A549 (cell line): ENCODE data around the gene TBC1D19. TPM values are rescaled to one million over a fixed set of nuclear protein-coding genes. Genes with fewer than 3 reads are reported as not detected.

ENCODE experiments used
- ATAC-seq, 2 experiments: fragments of 200-7000 bp in 1 of 2; fragments of >200 bp in 1 of 2; cut with Nextera tagmentation in 1 of 2; cut with Tn5 transposase in 1 of 2; 3 replicates each; pipeline versions ENCODE4 v1.8.0 to v1.9.1; 2018 to 2020; ENCODE audit warnings: mild to moderate bottlenecking in 1 of 2, moderate library complexity in 1 of 2
- CTCF ChIA-PET: fragments of 300-600 bp; sonication (Branson Sonifier 250); formaldehyde crosslinking; extraction: SDS; loops from one replicate; lab custom pipeline; 2021; ENCODE audit warnings: antibody characterized with exemption, inconsistent platforms; lab: Yijun Ruan, JAX
- POLR2A ChIA-PET: fragments of 350-600 bp; formaldehyde crosslinking; extraction: SDS; loops from one replicate; lab custom pipeline; 2021; ENCODE audit warnings: antibody characterized with exemption, inconsistent platforms; lab: Yijun Ruan, JAX
- DNase-seq, 2 experiments: peaks; one replicate each; pipeline versions ENCODE4 v3.0.0 to v3.0.0-alpha.2; 2011 to 2016; ENCODE audit warnings: low read depth in 1 of 2, low spot score in 1 of 2
- FAIRE-seq: peaks from 2 replicates; lab custom pipeline; 2011; peaks lifted over from hg19 to GRCh38; lab: Jason Lieb, UNC
- H3K27ac ChIP-seq, 2 experiments: fragments of >200 bp; sonication (Bioruptor Twin); formaldehyde crosslinking; 3 replicates each; pipeline ENCODE4 v1.5.1; 2016 to 2017
- H3K4me1 ChIP-seq: fragments of >200 bp; sonication (Bioruptor Twin); formaldehyde crosslinking; 3 replicates; pipeline ENCODE4 v1.6.1; 2016
- H3K4me2 ChIP-seq: fragments of >200 bp; sonication (Bioruptor Twin); formaldehyde crosslinking; 3 replicates; pipeline ENCODE4 v1.6.1; 2016
- H3K4me3 ChIP-seq: fragments of >200 bp; sonication (Bioruptor Twin); formaldehyde crosslinking; 3 replicates; pipeline ENCODE4 v1.5.1; 2016
- H3K9me3 ChIP-seq: fragments of >200 bp; sonication (Bioruptor Twin); formaldehyde crosslinking; 3 replicates; pipeline ENCODE4 v1.6.1; 2016
- CEBPB ChIP-seq, 2 experiments: fragments of >200 bp in 1 of 2; sonication (Bioruptor Twin) in 1 of 2; formaldehyde crosslinking in 1 of 2; IDR thresholded peaks; 2 replicates each; pipeline ENCODE4 v1.6.1; 2012 to 2016
- EHF ChIP-seq: fragments of 250-450 bp; sonication (Bioruptor Pico); IDR thresholded peaks from 2 replicates; pipeline ENCODE4 v1.5.0; 2020; ENCODE audit warnings: mild to moderate bottlenecking
- FOSB ChIP-seq: fragments of 250-450 bp; sonication (Bioruptor Pico); IDR thresholded peaks from 2 replicates; pipeline ENCODE4 v1.5.0; 2020; ENCODE audit warnings: mild to moderate bottlenecking, moderate library complexity
- FOSL2 ChIP-seq, 2 experiments: fragments of 450-650 bp in 1 of 2; fragments of >200 bp in 1 of 2; sonication (Bioruptor Twin) in 1 of 2; formaldehyde crosslinking; IDR thresholded peaks; 2 replicates each; pipeline versions ENCODE4 v1.5.0 to v1.6.1; 2016 to 2020; ENCODE audit warnings: mild to moderate bottlenecking in 1 of 2, moderate library complexity in 1 of 2
- JUNB ChIP-seq: fragments of >200 bp; sonication (Bioruptor Twin); formaldehyde crosslinking; IDR thresholded peaks from 2 replicates; pipeline ENCODE4 v1.6.1; 2016
- KDM5A ChIP-seq: fragments of 200-600 bp; sonication (generic); IDR thresholded peaks from 2 replicates; pipeline ENCODE4 v1.6.1; 2016; ENCODE audit warnings: antibody characterized with exemption, mild to moderate bottlenecking
- NFE2L2 ChIP-seq: fragments of 150-350 bp; conservative IDR thresholded peaks from 2 replicates; pipeline ENCODE4 v1.6.1; 2014; ENCODE audit warnings: low read length
- PHF8 ChIP-seq: fragments of 200-600 bp; sonication (generic); IDR thresholded peaks from 2 replicates; pipeline ENCODE4 v1.6.1; 2016; ENCODE audit warnings: low read depth, mild to moderate bottlenecking, antibody characterized with exemption, moderate library complexity, borderline replicate concordance
- POLR2A ChIP-seq: IDR thresholded peaks from 2 replicates; pipeline ENCODE4 v1.6.1; 2012; ENCODE audit warnings: mild to moderate bottlenecking, low read length
- RARB ChIP-seq: fragments of 250-450 bp; sonication (Bioruptor Pico); IDR thresholded peaks from 2 replicates; pipeline ENCODE4 v1.8.0; 2021; ENCODE audit warnings: mild to moderate bottlenecking, moderate library complexity
- TFCP2L1 ChIP-seq: fragments of 250-450 bp; sonication (Bioruptor Pico); IDR thresholded peaks from 2 replicates; pipeline ENCODE4 v1.5.0; 2021; ENCODE audit warnings: mild to moderate bottlenecking
- ZC3H11A ChIP-seq: fragments of 450-650 bp; IDR thresholded peaks from 2 replicates; pipeline ENCODE4 v1.6.1; 2014; ENCODE audit warnings: antibody characterized with exemption, mild to moderate bottlenecking
- ZSCAN20 ChIP-seq: fragments of 250-450 bp; sonication (Bioruptor Pico); IDR thresholded peaks from 2 replicates; pipeline ENCODE4 v1.8.0; 2022; ENCODE audit warnings: mild to moderate bottlenecking, moderate library complexity
- WGBS: methylation state at CpG from one replicate; pipeline ENCODE4 v1.1.6; 2017; ENCODE audit errors: missing lambda C conversion rate; 5-methylcytosine and 5-hydroxymethylcytosine counted together
- polyA plus RNA-seq, 4 experiments: library from polyadenylated mRNA; depleted of rRNA in 3 of 4; stranded (reverse); fragments of >200 nt; fragmentation: RNase III in 1 of 4; extraction: RNeasy Plus Mini Kit Qiagen cat#74134 plus additional on column Dnase treatment in 1 of 4; gene quantifications; 2 replicates in 3 of 4; 3 replicates in 1 of 4; pipeline ENCODE4 v1.2.3, GENCODE V29; 2011 to 2017
- TF ChIP-seq, protein P1 (sequence below): fragments of >200 bp; sonication (Bioruptor Twin); formaldehyde crosslinking; IDR thresholded peaks from 3 replicates; pipeline ENCODE4 v1.6.1; 2016
- TF ChIP-seq, protein P2 (sequence below): fragments of 200-600 bp; sonication (generic); IDR thresholded peaks from 2 replicates; pipeline ENCODE4 v1.6.1; 2016; ENCODE audit warnings: antibody characterized with exemption, mild to moderate bottlenecking, moderate library complexity
- TF ChIP-seq, protein P3 (sequence below): IDR thresholded peaks from 2 replicates; pipeline ENCODE4 v1.6.1; 2012; ENCODE audit warnings: low read depth, borderline replicate concordance

TBC1D19 gene
- polyA plus RNA-seq, 2 of the 4 experiments (the other 2 are of a cell fraction) = 4.1 to 11.7 TPM

DNA sequence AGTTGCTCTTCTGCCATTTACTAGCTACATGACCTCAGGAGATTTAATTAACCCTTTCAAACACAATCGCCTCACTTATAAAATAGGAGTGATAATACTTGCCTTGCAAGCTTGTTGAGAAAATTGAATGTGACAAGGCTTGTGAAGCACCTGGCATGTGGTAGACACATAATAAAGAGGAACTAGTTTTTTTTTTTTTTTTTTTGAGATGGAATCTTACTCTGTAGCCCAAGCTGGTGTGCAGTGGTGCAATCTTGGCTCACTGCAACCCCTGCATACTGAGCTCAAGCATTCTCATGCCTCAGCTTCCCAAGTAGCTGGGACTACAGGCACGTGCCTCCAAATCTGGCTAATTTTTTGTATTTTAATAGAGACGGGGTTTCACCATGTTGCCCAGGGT lies 203.0 kb downstream of the TBC1D19 start:
- CTCF ChIA-PET = no interaction called here
- no peak overlapping the region for H3K27ac ChIP-seq
- H3K4me3 ChIP-seq = no peak overlapping the region
- H3K4me1 ChIP-seq = peaks cover 16% of the 10 kb centered on the region
- DNase-seq (no peak), FAIRE-seq (no peak), ATAC-seq (no peak)
- POLR2A ChIA-PET = no interaction called here
- no peaks in the 10 kb centered on the region for H3K9me3 ChIP-seq
- TF ChIP-seq CEBPB (IDR thresholded peaks at IDR 0.05) (no peak), NFE2L2 (no peak), POLR2A (no peak), EHF (CRISPR knock-in tag) (no peak)
- H3K4me2 ChIP-seq = 0 out of 3 replicates have a peak overlapping the region, but pooled peaks have one; percentile 55
- WGBS = 91% methylated on average over 1 of the region's 3 CpGs

DNA sequence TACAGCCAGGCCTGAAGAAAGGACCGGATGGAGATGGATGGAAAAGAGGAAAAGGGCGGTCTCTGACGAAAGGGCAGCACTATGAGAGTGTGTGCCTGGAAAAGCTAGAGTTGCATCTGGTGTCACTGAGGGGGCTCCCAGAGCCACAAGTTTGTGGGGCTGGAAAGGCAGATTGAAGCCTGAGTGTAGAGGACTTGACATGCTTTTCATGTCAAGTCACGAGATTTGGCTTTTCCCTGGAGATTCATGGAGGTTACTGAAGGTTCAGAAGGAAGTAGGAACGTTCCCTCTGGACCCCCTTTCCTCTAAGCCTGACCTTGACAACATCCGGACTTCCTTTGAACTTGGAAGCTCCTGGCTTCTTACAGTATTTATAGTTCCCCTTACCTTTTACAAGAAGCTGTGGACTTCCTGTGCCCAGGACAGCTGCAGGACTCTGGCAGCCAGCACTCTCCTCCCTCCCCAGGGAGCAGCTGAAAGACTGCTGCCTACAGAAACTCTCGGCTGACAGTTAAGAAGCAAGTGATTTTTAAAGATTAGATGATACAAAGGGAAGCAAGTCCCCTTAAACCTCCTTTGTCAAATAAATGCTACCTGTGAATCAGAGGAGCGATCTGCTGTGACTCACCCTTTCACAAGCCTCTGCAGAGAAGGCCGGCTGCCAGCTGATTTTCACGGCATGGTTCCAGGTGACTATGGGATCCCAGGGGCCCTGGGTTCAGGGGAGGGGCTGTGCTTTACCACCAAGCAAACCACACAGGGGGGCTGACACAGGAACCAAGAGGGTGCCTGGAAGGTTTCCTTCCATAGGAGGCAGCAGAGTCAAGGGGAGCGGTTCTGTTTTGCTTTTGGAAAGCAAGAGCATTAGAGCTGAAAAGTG lies 203.8 kb downstream of the TBC1D19 start:
- H3K4me1 ChIP-seq = peaks cover 16% of the 10 kb centered on the region
- DNase-seq (peak; percentile 28 to 50), FAIRE-seq (no peak)
- no peaks in the 10 kb centered on the region for H3K9me3 ChIP-seq
- H3K4me2 ChIP-seq = peak overlapping the region; percentile 55
- no peak overlapping the region for H3K4me3 ChIP-seq
- CTCF ChIA-PET = interaction anchor here (0.5 to 1.1 kb wide), 3 partner anchors 70 to 804 kb away, joined by 3 read pairs; no protein-coding TSS in a partner anchor
- 37% methylated on average over 11 of the region's 11 CpGs for WGBS
- TF ChIP-seq FOSB = no peak
- 0 out of 2 replicates have a peak, but pooled peaks have one; percentile 20 for TF ChIP-seq FOSL2 (IDR thresholded peaks at IDR 0.05)
- TF ChIP-seq FOSL2 (CRISPR knock-in tag; IDR thresholded peaks at IDR 0.05) = peak; percentile 45
- TF ChIP-seq ZSCAN20 (CRISPR knock-in tag) = no peak
- 0 out of 2 replicates have a peak, but pooled peaks have one; percentile 15 for TF ChIP-seq JUNB
- TF ChIP-seq, all 56 proteins: peak for 2
- ATAC-seq = peak; percentile 85 to 87
- POLR2A ChIA-PET = no interaction called here
- peak overlapping the region; percentile 49 to 69; a peak in 4 of 6 replicates for H3K27ac ChIP-seq

DNA sequence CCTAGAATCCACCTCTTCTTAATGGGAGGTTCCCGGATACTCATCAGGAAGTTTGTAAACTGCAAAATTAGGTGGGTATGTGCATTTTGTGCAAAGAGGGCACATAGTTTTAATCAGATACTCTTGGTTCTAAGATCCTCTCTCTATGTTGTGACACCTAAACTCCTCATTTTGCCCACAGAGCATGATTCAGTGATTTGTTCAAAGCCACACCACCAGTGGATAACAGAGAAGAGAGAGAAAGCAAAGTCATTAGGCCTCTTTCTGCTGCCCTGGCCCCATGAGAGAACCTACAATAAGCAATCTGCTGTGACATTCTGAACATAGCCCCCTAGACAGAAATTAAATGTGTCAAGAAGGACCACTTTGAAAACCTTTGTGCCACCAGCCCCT lies 204.5 kb downstream of the TBC1D19 start:
- ChIA-PET CTCF (interaction anchor here (0.5 to 1.1 kb wide), 2 partner anchors 69 to 805 kb away, joined by 3 read pairs; no protein-coding TSS in a partner anchor), POLR2A (no interaction called here)
- ATAC-seq (peak in 1 of 2 experiments; percentile 39; a peak in 3 of 6 replicates), DNase-seq (no peak), FAIRE-seq (no peak)
- H3K27ac ChIP-seq = peak overlapping the region in 1 of 2 experiments; percentile 69; a peak in 3 of 6 replicates
- H3K4me3 ChIP-seq = no peak overlapping the region
- peaks cover 16% of the 10 kb centered on the region for H3K4me1 ChIP-seq
- 21% methylated on average over 1 of the region's 1 CpG for WGBS
- no peaks in the 10 kb centered on the region for H3K9me3 ChIP-seq
- H3K4me2 ChIP-seq = peak overlapping the region; percentile 55
- TF ChIP-seq RARB (CRISPR knock-in tag) = no peak
- no peak for TF ChIP-seq TFCP2L1
- no peak for TF ChIP-seq KDM5A
- TF ChIP-seq, protein P1, sequence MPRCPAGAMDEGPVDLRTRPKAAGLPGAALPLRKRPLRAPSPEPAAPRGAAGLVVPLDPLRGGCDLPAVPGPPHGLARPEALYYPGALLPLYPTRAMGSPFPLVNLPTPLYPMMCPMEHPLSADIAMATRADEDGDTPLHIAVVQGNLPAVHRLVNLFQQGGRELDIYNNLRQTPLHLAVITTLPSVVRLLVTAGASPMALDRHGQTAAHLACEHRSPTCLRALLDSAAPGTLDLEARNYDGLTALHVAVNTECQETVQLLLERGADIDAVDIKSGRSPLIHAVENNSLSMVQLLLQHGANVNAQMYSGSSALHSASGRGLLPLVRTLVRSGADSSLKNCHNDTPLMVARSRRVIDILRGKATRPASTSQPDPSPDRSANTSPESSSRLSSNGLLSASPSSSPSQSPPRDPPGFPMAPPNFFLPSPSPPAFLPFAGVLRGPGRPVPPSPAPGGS = no peak
- TF ChIP-seq PHF8 = no peak
- TF ChIP-seq, protein P2, sequence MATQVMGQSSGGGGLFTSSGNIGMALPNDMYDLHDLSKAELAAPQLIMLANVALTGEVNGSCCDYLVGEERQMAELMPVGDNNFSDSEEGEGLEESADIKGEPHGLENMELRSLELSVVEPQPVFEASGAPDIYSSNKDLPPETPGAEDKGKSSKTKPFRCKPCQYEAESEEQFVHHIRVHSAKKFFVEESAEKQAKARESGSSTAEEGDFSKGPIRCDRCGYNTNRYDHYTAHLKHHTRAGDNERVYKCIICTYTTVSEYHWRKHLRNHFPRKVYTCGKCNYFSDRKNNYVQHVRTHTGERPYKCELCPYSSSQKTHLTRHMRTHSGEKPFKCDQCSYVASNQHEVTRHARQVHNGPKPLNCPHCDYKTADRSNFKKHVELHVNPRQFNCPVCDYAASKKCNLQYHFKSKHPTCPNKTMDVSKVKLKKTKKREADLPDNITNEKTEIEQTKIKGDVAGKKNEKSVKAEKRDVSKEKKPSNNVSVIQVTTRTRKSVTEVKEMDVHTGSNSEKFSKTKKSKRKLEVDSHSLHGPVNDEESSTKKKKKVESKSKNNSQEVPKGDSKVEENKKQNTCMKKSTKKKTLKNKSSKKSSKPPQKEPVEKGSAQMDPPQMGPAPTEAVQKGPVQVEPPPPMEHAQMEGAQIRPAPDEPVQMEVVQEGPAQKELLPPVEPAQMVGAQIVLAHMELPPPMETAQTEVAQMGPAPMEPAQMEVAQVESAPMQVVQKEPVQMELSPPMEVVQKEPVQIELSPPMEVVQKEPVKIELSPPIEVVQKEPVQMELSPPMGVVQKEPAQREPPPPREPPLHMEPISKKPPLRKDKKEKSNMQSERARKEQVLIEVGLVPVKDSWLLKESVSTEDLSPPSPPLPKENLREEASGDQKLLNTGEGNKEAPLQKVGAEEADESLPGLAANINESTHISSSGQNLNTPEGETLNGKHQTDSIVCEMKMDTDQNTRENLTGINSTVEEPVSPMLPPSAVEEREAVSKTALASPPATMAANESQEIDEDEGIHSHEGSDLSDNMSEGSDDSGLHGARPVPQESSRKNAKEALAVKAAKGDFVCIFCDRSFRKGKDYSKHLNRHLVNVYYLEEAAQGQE = no peak
- TF ChIP-seq, protein P3, sequence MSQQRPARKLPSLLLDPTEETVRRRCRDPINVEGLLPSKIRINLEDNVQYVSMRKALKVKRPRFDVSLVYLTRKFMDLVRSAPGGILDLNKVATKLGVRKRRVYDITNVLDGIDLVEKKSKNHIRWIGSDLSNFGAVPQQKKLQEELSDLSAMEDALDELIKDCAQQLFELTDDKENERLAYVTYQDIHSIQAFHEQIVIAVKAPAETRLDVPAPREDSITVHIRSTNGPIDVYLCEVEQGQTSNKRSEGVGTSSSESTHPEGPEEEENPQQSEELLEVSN = no peak
- no peak for TF ChIP-seq ZC3H11A
